Astrocyte of the spinal cord (primary cell): Measurements from ENCODE around the gene SPTLC3.

ENCODE experiments used
- DNase-seq: peaks from one replicate; pipeline ENCODE4 v3.0.0; 2011; ENCODE audit warnings: low read depth, low spot score
- H3K4me3 ChIP-seq: 2 replicates; pipeline ENCODE4 v1.5.1; 2011; ENCODE audit warnings: low read depth, mild to moderate bottlenecking, low read length, moderate library complexity
- in situ Hi-C: cut with HindIII; loops from 2 replicates; pipeline ENCODE4 v1.10.0; 2017; ENCODE audit warnings: low sequenced_read_pairs
- TF ChIP-seq, protein P1 (sequence below): IDR thresholded peaks from 2 replicates; pipeline ENCODE4 v1.5.1; 2012; ENCODE audit warnings: low read depth, mild to moderate bottlenecking, low read length, inconsistent platforms

The SPTLC3 gene

GRCh38 chr20:12966468-12967085 is 42.2 kb upstream of the SPTLC3 start:
- TF ChIP-seq, protein P1, sequence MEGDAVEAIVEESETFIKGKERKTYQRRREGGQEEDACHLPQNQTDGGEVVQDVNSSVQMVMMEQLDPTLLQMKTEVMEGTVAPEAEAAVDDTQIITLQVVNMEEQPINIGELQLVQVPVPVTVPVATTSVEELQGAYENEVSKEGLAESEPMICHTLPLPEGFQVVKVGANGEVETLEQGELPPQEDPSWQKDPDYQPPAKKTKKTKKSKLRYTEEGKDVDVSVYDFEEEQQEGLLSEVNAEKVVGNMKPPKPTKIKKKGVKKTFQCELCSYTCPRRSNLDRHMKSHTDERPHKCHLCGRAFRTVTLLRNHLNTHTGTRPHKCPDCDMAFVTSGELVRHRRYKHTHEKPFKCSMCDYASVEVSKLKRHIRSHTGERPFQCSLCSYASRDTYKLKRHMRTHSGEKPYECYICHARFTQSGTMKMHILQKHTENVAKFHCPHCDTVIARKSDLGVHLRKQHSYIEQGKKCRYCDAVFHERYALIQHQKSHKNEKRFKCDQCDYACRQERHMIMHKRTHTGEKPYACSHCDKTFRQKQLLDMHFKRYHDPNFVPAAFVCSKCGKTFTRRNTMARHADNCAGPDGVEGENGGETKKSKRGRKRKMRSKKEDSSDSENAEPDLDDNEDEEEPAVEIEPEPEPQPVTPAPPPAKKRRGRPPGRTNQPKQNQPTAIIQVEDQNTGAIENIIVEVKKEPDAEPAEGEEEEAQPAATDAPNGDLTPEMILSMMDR = peak; percentile 62
- peak; percentile 71 for DNase-seq
- in situ Hi-C loops = no loop called here
- H3K4me3 ChIP-seq = no peak overlapping the region

- TF ChIP-seq, protein P1 = no peak
- H3K4me3 ChIP-seq = no peak overlapping the region
- in situ Hi-C loops = no loop called here
- no peak for DNase-seq
These were observed 40.8 kb upstream of the SPTLC3 start for GRCh38 chr20:12967932-12968331.

GRCh38 chr20:12968472-12968871 is 40.3 kb upstream of the SPTLC3 start:
- TF ChIP-seq, protein P1 = no peak
- DNase-seq = no peak
- no peak overlapping the region for H3K4me3 ChIP-seq
- in situ Hi-C loops = no loop called here

DNA sequence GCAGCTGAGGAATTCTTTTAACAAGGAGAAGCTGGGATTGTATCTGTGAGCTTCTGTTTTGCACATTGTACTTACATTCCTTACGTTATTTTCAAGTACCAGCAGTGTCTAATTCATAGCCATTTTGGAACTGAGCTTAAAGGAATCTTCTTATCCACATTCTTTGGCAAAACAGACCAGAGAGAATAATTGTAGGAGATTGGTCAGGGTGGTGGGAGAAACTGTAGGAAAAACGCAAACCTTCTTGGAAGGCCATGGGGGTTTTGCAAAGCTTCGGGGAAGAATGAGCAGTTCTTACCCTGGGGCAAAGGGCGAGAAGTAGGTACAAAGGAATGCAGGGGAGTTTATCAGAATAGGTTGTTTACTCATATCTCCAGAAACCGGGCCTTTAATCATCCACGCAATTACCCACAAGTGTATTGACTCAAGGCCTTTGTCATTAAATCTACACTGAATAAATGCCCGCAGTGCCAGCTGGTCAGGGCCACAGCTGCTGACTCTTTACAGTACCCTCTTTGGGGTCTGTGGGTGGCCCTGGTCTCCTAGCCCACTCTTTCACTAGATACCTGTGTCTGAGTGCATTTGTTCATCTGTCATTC is 39.6 kb upstream of the SPTLC3 start:
- TF ChIP-seq, protein P1 = no peak
- H3K4me3 ChIP-seq = no peak overlapping the region
- in situ Hi-C loops = no loop called here
- no peak for DNase-seq

GRCh38 chr20:12970372-12970821 is 38.4 kb upstream of the SPTLC3 start:
- in situ Hi-C loops = no loop called here
- DNase-seq = peak; percentile 63

DNA sequence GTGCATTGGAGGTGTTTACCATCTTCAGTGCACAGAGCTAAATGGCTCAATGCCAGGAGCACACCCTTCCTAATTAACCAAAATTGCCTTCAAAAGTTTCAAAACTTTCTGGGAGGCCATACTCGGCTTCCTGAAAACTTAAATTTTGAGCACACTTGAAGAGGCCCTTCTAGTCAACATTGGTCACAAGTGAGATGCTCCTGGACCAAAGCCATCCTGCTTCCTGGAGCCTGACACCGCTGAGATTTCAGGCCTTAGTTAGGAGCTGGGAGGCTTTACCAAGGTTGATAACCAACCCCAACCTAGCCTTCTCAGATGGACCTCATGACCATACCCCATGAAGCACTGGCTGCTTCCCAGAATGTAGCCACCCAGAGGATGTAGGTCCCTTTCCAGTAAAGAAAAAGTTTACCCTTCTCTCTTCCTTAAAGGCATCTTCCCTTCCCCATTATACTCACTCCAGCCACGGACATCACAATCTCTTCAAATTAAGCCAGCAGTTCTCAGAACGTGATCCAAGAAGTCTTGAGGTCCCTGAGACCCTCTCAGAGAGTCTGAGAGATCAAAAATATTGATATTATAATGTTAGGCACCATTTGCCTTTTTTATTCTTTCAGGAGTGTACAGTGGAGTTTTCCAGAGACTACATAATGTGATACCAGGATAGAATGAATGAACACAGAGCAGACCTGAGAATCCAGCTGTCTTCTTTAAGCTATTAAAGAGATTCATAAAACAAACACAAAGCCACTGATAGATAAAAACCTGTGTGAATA is 32.8 kb upstream of the SPTLC3 start:
- in situ Hi-C loops = no loop called here
- no peak overlapping the region for H3K4me3 ChIP-seq
- TF ChIP-seq, protein P1 = no peak
- DNase-seq = no peak

More at GRCh38 chr20:12970372-12970821, 38.4 kb upstream of the SPTLC3 start:
- TF ChIP-seq, protein P1 = peak; percentile 69
- H3K4me3 ChIP-seq = no peak overlapping the region
